ENCODE data around the gene CENPP.

Gene CENPP

GRCh38 chr9:92561374-92562330 lies 235.9 kb downstream of the CENPP start:
- Histone ChIP-seq H3K4me2 (ENCODE audit: low read length) (no peak overlapping the region), H3K9me3 (ENCODE audit: control insufficient read depth, low read length) (no peaks in the 10 kb centered on the region), H3K9ac (no peak overlapping the region), H3K36me3 (ENCODE audit: control insufficient read depth, insufficient read depth, low read length) (no peaks in the 10 kb centered on the region), H3K27me3 (ENCODE audit: control insufficient read depth, insufficient read depth, low read length) (no peaks in the 10 kb centered on the region), H2AFZ (no peak overlapping the region), H3K4me1 (no peaks in the 10 kb centered on the region), H3K79me2 (no peaks in the 10 kb centered on the region), H3K4me3 (ENCODE audit: low read depth, low read length) (no peak overlapping the region), H3K27ac (no peak overlapping the region)
- no peak for TF ChIP-seq CTCF (IDR thresholded peaks at IDR 0.05)

- TF ChIP-seq CTCF (IDR thresholded peaks at IDR 0.05) = no peak
- no peak overlapping the region for H3K27ac ChIP-seq
- H3K4me1 ChIP-seq = no peaks in the 10 kb centered on the region
- no peak overlapping the region for H3K4me2 ChIP-seq (ENCODE audit: low read length)
- H3K27me3 ChIP-seq (ENCODE audit: control insufficient read depth, insufficient read depth, low read length) = no peaks in the 10 kb centered on the region
- no peaks in the 10 kb centered on the region for H3K79me2 ChIP-seq
- no peak overlapping the region for H3K9ac ChIP-seq
- H2AFZ ChIP-seq = no peak overlapping the region
- no peaks in the 10 kb centered on the region for H3K9me3 ChIP-seq (ENCODE audit: control insufficient read depth, low read length)
- H3K36me3 ChIP-seq (ENCODE audit: control insufficient read depth, insufficient read depth, low read length) = no peaks in the 10 kb centered on the region
- no peak overlapping the region for H3K4me3 ChIP-seq (ENCODE audit: low read depth, low read length)
Measured at GRCh38 chr9:92562461-92562967, 236.8 kb downstream of the CENPP start.

GRCh38 chr9:92563116-92564100 lies 237.7 kb downstream of the CENPP start:
- no peaks in the 10 kb centered on the region for H3K36me3 ChIP-seq (ENCODE audit: control insufficient read depth, insufficient read depth, low read length)
- no peak overlapping the region for H2AFZ ChIP-seq
- H3K9me3 ChIP-seq (ENCODE audit: control insufficient read depth, low read length) = no peaks in the 10 kb centered on the region
- H3K79me2 ChIP-seq = no peaks in the 10 kb centered on the region
- no peaks in the 10 kb centered on the region for H3K27me3 ChIP-seq (ENCODE audit: control insufficient read depth, insufficient read depth, low read length)
- H3K4me3 ChIP-seq (ENCODE audit: low read depth, low read length) = no peak overlapping the region
- no peak overlapping the region for H3K4me2 ChIP-seq (ENCODE audit: low read length)
- no peak for TF ChIP-seq CTCF (IDR thresholded peaks at IDR 0.05)
- no peaks in the 10 kb centered on the region for H3K4me1 ChIP-seq
- no peak overlapping the region for H3K9ac ChIP-seq
- no peak overlapping the region for H3K27ac ChIP-seq

- H2AFZ ChIP-seq = no peak overlapping the region
- no peaks in the 10 kb centered on the region for H3K79me2 ChIP-seq
- TF ChIP-seq CTCF (IDR thresholded peaks at IDR 0.05) = no peak
- H3K27me3 ChIP-seq (ENCODE audit: control insufficient read depth, insufficient read depth, low read length) = no peaks in the 10 kb centered on the region
- no peaks in the 10 kb centered on the region for H3K36me3 ChIP-seq (ENCODE audit: control insufficient read depth, insufficient read depth, low read length)
- no peaks in the 10 kb centered on the region for H3K4me1 ChIP-seq
- no peaks in the 10 kb centered on the region for H3K9me3 ChIP-seq (ENCODE audit: control insufficient read depth, low read length)
- no peak overlapping the region for H3K4me2 ChIP-seq (ENCODE audit: low read length)
- H3K27ac ChIP-seq = no peak overlapping the region
- no peak overlapping the region for H3K4me3 ChIP-seq (ENCODE audit: low read depth, low read length)
- no peak overlapping the region for H3K9ac ChIP-seq
Measured at GRCh38 chr9:92564504-92564903, 238.8 kb downstream of the CENPP start.
